Stimulated activated CD4-positive, alpha-beta T cell treated with anti-CD3 and anti-CD28 coated beads, Interleukin-2, amount 100 ng/mL, for 24 hours (primary cell): ENCODE results near the gene PANK3.
"Not testable (repeated sequence)": the region's sequence is repeated elsewhere in the genome, so short reads cannot be mapped to it uniquely, and the experiment has no call there.

ENCODE experiments used
- DNase-seq, 2 donors: peaks; one replicate each; pipeline ENCODE4 v3.0.0-alpha.2; 2020

The PANK3 gene

GRCh38 chr5:168549554-168549953, 29.6 kb downstream of the PANK3 start:
- DNase-seq = no peak

- no peak for DNase-seq
Measured at GRCh38 chr5:168537176-168537575, 42.0 kb downstream of the PANK3 start.

- not testable (repeated sequence) for DNase-seq
Measured at GRCh38 chr5:168534351-168534750, 44.8 kb downstream of the PANK3 start.

GRCh38 chr5:168531987-168532864, 46.9 kb downstream of the PANK3 start:
- DNase-seq = no peak

- DNase-seq = no peak
Measured at GRCh38 chr5:168531191-168531590, 48.0 kb downstream of the PANK3 start.

- no peak for DNase-seq
Measured at GRCh38 chr5:168530621-168531150, 48.5 kb downstream of the PANK3 start.

GRCh38 chr5:168529374-168530234, 49.6 kb downstream of the PANK3 start:
- DNase-seq = no peak

GRCh38 chr5:168528521-168529373, 50.4 kb downstream of the PANK3 start, which contains the start of gene FBLL1:
TSS of gene FBLL1 (plus strand) at chr5:168529305. CDS start at chr5:168529505, 200 bp downstream.
- peak; percentile 28 to 43 for DNase-seq

GRCh38 chr5:168527756-168528295, 51.3 kb downstream of the PANK3 start:
- no peak for DNase-seq

GRCh38 chr5:168525856-168526255, 53.3 kb downstream of the PANK3 start:
- no peak for DNase-seq

GRCh38 chr5:168513861-168514428, 65.2 kb downstream of the PANK3 start:
- no peak for DNase-seq

GRCh38 chr5:168502563-168503237, 76.5 kb downstream of the PANK3 start:
- DNase-seq = no peak
